Measurements from ENCODE around the gene EMC6.
A peak's percentile ranks its signal among the peaks of the same experiment; 100 is the strongest.
"Not testable (repeated sequence)": the region's sequence is repeated elsewhere in the genome, so short reads cannot be mapped to it uniquely, and the experiment has no call there.

Gene EMC6

DNA sequence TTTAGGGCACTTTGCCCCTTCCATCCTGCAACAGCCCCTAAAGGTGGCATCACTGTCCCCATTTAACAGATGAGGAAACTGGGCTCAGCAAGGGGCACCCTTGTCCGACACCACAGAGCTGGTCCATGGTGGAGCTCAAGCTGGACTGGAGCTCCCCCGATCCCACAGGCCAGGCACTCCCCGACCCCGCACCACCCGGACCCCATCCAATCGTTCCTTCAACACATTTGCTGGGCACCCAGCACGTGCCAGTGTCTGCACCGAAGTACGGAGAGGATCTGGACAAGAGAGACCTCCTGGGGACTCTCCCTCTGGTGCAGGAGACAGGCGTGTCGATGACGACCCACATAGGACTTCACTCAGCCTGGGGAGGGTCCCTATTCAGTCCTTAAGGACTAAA is 13.4 kb downstream of the EMC6 start:
- DNase-seq = no peak

DNA sequence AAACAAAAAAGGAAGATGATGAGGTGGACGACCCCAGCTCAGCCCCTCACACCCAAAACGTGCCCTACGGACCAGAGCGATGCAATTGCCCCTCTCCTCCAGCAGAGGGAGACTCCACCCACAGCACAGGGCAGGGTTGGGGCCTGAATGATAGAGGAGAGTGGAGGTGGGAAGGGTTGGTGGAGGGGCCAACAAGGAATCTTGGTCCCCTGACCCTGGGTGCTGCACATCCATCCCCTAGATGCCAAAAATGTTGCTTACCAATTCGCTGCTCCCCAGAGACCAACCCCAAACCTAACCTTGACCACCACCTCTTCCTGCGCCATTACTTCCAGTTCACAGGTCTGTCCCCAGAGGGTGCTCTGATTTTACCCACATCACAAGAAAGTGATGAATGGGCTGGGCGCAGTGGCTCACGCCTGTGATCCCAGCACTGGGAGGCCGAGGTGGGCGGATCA is 14.5 kb downstream of the EMC6 start:
- peak; percentile 51 for DNase-seq

GRCh38 chr17:3685174-3685573 is 16.6 kb downstream of the EMC6 start:
- DNase-seq = no peak

- no peak for DNase-seq
Observed at GRCh38 chr17:3688027-3688553, 19.5 kb downstream of the EMC6 start.

DNA sequence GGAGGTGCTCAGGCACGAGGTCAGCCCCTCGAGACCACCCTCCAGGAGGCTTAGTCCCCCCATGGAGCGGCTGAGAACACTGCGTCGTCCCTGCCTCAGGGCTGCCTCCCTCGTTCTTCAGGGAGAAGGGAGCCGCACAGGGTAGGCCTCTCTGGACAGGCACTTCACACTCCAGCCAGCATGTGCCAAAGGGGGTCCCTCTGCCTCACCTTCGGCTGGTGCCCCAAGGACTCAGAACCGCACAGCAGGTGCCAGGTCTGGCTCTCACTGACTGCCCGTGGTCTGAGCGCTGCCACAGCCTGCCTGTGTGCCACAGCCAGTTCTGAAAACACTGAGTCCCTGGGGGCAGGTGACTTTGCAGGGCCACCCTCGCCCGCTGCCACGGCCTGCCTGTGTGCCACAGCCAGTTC is 20.2 kb downstream of the EMC6 start:
- DNase-seq = no peak

DNA sequence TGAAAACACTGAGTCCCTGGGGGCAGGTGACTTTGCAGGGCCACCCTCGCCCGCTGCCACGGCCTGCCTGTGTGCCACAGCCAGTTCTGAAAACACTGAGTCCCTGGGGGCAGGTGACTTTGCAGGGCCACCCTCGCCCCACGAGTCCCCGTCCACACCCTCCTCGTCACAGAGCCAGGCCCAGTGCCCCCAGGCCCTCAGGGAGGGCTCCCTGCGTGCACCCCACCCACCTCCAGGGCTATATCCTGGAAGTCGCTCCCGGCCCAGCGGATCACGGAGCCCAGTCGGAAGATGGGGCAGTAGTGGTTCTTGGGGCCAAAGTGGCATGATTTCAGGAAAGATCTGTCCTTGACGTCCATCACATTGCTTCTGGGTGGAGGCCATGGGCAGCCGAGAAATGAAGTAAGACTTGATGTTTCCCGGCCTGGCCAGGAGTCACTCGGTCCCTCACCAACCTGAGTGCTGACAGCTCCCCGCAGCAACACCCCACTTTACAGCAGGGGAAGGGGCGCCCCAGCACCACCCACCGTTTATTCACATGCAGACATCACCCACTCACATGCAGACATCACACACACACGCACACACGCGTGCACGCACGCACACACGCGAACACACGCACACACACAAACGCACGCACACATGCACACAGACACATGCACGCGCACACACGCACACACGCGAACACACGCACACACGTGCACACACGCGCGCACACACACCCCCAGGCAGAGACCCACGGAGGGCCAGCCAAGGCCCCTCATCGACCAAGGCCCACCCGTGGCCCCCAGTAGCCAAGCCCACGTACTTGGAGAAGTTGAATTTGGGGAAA is 20.9 kb downstream of the EMC6 start:
- DNase-seq = no peak

- DNase-seq = no peak
Observed at GRCh38 chr17:3690094-3690715, 21.6 kb downstream of the EMC6 start.

DNA sequence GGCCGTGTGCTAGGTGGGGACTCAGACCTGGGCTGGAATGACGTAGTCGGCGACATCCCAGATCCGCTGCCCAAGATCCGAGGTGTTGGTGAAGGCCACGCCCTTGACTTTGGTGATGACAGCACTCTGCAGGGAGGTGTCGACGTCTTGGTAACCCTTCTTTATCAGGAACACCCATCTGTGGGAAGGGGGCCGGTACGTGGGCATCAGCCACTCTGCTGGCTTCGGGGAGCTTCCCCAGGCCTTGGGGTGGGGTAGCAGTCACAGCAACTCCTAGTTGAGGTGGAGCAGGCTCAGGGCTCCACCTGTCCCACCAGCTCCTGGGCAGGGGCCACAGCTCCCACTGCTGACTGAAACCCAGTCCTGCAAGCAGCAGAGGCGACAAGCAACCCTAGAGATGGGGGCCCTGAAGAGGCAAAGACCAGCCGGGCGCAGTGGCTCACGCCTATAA is 23.0 kb downstream of the EMC6 start:
- no peak for DNase-seq

DNA sequence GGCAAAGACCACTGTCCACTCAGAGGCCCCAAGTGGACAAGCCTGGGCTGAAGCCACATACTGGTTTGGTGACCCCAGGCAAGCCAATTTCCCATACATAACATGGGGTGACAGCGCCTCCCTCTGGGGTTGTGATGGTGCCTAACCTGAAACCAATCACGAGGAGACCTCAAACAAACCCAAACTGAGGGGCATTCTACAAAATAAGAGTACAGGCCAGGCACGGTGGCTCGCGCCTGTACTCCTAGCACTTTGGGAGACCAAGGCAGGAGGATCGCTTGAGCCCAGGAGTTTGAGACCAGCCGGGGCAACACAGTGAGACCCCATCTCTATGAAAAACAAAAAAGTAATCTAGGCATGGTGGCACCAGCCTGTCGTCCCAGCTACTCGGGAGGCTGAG is 23.7 kb downstream of the EMC6 start:
- DNase-seq = no peak

DNA sequence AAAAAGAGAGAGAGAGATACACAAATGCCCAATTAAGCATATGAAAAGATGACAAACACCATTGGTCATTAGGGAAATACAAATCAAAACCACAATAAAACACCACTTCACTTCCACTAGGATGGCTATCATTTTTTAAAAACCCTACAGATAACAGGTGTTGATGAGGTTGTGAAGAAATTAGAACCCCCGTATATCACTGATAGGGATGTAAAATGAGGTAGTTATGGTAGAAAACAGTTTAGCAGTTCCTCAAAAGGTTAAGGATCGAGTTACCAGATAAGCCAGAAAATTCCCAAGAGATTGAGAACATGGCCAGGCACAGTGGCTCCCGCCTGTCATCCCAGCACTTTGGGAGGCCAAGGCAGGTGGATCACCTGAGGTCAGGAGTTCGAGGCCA is 24.5 kb downstream of the EMC6 start:
- no peak for DNase-seq

- peak; percentile 55 for DNase-seq
Observed at GRCh38 chr17:3693829-3694231, 25.2 kb downstream of the EMC6 start.

- no peak for DNase-seq
Observed at GRCh38 chr17:3695129-3695722, 26.6 kb downstream of the EMC6 start.

GRCh38 chr17:3695723-3696411 is 27.3 kb downstream of the EMC6 start, which contains the start of gene P2RX5:
TSS of gene P2RX5 (minus strand) at chr17:3696155. CDS start at chr17:3696005, 150 bp downstream.
- peak; percentile 35 for DNase-seq

GRCh38 chr17:3697103-3697476 is 28.5 kb downstream of the EMC6 start:
- no peak for DNase-seq

- DNase-seq = no peak
Observed at GRCh38 chr17:3698139-3698538, 29.5 kb downstream of the EMC6 start.

- DNase-seq = no peak
Observed at GRCh38 chr17:3699951-3700350, 31.3 kb downstream of the EMC6 start.

DNA sequence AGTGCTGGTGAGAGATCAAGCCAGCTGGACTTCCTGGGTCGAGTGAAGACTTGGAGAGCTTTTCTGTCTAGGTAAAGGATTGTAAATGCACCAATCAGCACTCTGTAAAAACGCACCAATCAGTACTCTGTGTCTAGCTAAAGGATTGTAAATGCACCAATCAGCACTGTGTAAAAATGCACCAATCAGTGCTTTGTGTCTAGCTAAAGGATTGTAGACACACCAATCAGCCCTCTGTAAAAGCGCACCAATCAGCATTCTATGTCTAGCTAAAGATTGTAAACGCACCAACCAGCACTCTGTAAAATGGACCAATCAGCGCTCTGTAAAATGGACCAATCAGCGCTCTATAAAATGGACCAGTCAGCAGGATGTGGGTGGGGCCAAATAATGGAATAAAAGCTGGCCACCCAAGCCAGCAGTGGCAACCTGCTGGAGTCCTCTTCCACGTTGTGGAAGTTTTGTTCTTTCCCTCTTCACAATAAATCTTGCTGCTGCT is 33.5 kb downstream of the EMC6 start:
- DNase-seq = not testable (repeated sequence)

GRCh38 chr17:3704931-3705717 is 36.5 kb downstream of the EMC6 start:
- no peak for DNase-seq

DNA sequence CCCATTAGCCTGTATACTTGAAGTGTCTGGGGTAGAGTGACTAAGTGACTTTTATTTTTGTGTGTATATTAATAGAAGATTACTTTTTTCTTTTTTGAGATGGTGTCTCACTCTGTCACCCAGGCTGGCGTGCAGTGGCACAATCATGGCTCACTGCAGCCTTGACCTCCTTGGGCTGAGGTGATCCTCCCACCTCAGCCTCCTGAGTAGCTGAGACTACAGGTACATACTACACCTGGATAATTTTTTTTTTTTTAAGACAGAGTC is 37.0 kb downstream of the EMC6 start:
- not testable (repeated sequence) for DNase-seq

- DNase-seq = no peak
Observed at GRCh38 chr17:3708366-3708765, 39.8 kb downstream of the EMC6 start.

DNA sequence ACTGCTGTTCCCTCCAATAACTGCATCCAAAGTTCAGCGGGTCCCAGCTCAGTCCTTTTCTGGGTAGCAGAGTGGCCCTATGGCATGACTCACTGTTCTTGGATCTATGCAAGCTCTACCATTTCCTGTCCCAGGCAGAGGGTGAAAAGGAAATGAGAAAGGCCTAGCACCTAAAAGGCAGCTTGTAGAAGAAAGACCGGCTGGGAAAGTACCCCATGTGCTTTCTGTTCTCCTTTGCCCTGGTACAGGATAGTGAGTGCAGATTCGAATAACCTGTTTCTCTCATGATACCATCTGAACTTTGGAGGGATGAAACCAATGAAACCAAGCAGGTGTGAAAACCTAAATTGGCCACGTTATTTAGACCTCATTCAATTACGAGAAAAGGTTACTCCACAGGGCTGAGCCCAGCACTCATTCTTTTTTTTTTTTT is 42.4 kb downstream of the EMC6 start:
- peak; percentile 96 for DNase-seq

GRCh38 chr17:3712811-3713463 is 44.3 kb downstream of the EMC6 start:
- DNase-seq = peak; percentile 37
